NCI-H1105 treated with DMSO at 0.1 percent for 48 hours (cell line): ENCODE results near the gene MSL3B.
A peak's percentile ranks its signal among the peaks of the same experiment; 100 is the strongest.

Source experiments
- DNase-seq: peaks from one replicate; lab custom pipeline; 2025; lab: John Stamatoyannopoulos, UW

The MSL3B gene

DNA sequence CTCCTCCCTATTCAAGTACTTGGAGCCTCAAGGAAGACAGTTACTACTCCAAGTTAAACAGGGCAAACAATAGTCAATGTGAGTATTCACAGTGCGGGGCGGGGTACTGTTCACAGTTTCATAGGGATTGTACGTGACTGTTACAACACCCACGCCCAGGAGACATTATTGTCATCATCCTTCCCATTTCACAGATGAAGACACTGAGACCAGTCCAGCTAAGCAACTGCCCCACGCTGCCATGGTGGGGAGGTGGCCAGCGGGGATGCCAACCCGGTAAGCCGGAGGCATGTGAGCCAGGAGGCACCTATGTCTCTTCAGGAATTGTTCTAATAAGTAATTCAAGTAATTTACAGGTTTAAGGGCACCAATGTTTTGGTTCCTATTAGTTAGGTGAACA, 14.8 kb downstream of the MSL3B start:
- no peak for DNase-seq

DNA sequence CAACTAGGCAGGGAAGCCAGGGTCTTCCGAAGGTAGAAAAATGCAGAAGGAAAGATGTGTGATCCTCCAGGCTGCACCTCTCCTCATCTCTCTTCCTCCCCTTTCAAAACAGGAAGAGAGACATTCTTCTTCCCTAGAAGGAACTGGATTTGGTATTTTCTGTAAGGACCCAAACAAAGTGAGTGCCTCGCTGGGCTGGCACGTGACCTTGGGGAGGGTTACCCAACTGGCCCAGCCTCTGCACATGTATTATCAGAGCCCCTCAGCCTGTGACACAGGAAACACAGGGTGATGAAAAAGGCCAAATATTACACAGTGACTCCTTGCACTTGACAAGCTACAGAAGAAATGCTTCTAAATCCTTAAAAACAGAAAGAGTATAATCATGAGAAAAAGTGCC, 16.1 kb downstream of the MSL3B start:
- DNase-seq, result no peak

DNA sequence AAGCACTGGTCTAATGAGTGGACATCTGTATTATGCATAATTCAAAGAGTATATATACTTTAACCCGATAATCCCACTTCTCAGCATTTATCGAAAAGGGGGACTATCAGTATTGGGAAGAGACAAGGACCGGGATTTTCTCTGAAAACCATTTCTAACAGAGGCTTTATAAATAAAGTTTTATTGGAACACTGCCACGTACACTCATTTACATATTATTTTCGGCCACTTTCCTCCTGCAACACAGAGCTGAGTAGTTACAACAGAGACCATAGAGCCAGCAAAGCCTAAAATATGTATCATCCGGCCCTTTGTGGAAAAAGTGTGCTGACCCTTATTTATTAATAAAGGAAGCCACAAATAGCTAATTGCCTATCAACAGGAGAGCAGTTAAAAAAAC, 17.0 kb downstream of the MSL3B start:
- DNase-seq, result no peak

DNA sequence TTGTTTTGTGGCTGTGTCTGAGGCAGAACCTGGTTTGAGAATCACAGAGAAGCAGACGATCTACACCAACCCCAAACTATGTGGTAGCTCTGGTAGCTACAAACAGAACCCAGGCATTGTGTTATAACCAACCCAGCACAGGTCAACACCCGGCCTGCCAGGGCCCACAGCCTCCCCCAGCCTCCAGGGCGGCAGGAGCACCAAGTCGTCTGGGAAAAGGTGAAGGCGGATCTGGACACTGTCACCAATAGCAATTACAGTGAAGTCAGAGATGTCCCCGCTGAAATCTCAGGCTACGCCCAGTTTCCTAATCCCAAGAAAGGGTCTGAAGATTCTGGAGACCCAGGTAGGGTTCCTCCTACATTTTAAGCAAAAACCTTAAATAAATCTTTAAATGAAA, 17.4 kb downstream of the MSL3B start:
- DNase-seq, result no peak

DNA sequence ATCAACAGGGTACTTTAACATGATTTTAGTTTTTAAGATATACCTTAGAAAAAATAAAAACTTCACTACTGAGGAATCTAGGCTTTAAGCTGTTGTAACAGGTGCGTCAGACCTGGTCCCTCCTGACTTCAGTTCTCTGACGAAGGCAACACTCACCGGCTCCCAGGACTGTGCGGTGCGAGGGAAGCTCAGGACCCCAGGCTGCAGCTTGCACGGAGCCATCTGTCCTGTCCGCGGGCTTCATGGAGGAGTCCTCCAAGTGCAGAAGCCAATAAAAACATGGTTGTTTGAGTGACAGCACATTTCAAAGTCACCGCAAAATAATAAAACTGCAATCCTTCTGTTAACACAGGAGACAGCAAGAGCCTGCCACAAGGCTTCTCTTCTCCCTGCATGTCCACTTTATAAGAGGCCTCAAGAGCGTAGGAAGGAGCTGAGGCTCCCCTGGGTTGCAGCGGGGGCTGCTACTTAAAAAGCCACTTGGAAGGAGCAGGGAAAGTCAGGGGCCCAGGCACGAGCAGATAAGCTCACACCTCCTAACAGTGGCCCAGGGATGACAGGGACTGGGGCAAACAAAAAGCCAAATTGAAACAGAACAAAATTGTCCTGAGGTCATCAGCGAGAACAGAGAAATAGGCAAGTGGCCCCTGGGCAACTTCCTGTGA, 18.4 kb downstream of the MSL3B start:
- no peak for DNase-seq

DNA sequence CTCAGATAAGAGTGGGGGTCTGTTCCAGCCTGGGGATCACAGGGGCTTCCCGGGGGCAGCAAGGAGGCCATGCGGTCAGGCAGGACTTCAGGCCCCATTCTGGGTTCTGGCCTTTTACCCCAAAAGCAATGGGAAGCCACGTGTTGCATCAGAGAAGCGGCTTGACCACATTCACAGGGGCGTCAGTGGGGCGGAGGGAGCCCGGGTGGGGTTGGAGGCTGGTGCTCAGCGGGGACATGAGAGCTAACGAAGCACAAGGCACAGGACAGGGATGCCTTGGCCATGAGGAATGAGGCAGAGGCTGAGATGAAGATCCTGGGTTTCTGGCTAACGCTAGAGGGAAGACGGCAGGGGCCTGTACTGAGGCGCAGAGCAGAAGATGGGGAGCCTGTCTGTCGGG, 19.9 kb downstream of the MSL3B start:
- no peak for DNase-seq

DNA sequence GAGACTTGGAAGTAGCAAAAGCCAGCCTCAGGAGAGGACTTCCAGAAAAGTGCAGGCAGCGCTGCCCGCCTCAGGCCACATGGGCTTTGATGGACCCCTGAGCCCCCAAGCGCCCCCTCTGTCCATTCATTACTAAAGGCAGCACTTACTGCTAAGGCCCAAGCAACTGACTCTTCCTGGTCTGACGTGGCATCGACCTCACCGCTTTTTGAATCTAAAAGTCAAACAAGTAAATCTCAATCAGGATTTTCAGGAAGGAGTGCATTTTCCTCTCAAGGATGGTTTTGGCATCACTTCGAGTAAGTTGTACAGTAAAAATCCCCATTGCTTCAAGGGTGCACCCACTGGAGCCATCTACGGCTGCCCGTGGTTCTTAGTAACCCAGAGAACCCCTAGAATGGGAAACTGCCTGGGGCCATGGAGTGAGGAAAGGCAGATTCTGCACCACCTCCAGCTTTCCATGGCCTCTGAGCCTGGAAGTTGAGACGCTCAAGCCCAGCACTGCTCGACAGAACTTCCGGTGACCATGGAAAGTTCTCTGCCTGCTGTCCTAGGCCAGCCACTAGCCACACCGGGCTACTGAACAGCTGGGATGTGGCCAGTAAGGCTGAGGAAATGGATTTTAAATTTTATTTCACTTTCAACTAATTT, 20.8 kb downstream of the MSL3B start:
- DNase-seq, result no peak

DNA sequence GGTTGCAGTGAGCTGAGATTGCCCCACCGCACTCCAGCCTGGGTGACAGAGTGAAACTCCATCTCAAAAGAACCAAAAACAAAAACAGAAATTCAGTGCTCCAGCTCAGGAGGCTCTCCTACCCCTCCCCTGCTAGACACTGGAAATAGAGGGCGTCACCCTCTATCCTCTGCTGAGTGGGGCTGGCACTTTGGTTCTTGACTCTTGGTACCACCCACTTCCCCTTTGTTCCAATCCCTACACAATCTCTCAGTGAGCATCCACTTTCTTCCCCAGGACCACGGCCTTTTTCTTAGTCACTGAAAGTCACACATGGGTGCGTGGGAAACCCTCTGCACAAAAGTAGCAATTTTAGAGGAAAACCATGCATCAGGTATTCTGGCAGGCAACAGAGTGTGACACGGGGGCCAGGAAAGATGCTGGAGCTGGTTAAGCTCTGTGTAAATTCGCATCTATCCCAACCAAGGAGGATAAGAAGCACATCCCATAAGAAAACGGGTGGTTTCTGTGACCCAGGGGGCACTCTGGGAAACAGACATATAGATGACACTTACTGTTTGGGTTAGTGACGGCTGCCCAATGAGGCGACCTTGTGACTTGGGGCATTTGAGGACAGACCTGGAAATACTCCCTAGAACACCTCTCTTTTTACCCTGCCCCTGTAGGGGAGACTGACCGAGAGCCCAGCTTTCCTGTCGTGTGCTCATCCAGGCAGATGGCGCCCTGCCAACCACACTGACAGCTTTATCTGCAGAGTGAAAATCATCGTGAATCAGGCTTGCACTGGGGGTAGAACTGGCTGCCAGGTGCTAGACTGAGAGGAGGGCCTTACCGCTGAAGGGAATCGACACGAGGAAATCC, 21.6 kb downstream of the MSL3B start:
- DNase-seq, result no peak

DNA sequence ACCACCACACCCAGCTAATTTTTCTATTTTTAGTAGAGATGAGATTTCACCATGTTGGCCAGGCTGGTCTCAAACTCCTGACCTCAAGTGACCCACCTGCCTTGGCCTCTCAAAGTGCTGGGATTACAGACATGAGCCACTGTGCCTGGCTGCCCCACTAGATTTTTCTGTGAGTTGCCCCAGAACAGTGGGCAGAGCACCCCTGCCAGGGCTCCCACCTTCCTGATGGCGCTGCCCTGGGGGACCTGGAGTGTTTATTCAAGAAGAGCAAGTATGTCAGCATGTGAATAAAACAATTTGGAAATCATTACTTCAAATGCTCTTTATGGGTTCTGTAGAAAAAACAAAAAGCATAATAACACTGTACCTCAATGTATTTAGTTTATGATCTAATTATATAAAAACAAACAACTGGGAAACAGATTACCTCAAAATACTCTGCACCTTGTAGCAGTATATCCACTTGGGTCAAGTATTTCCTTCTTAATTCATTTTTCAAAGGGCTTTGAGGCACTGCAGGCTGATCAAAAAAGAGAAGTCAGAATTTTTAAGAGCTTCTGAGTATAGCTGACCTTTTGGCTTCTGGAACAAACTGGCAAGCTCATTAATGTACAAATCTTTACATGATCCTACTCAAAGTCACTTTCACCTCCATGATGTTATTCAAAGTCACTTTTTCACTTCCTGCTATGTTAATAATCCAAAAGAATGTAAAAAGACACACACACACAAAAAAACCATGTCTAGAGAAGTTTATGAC, 22.7 kb downstream of the MSL3B start:
- no peak for DNase-seq

DNA sequence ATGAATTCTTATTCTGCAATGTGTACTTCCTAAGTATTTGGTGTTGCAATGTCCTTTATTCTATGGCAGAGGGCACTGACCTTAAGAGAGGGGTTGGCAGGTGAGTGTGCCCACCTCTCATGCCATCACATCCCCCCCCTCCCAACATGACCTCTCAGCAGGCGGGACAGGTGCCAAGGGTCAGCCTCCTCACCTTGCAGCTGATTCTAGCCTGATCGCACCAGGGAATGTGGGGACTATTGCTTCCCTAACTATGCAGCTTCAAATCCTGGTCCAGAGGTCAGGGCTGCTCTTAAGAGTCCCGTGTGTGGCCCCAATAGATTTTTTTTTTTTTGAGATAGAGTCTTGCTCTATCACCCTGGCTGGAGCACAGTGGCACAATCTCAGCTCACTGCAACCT, 23.4 kb downstream of the MSL3B start:
- no peak for DNase-seq

DNA sequence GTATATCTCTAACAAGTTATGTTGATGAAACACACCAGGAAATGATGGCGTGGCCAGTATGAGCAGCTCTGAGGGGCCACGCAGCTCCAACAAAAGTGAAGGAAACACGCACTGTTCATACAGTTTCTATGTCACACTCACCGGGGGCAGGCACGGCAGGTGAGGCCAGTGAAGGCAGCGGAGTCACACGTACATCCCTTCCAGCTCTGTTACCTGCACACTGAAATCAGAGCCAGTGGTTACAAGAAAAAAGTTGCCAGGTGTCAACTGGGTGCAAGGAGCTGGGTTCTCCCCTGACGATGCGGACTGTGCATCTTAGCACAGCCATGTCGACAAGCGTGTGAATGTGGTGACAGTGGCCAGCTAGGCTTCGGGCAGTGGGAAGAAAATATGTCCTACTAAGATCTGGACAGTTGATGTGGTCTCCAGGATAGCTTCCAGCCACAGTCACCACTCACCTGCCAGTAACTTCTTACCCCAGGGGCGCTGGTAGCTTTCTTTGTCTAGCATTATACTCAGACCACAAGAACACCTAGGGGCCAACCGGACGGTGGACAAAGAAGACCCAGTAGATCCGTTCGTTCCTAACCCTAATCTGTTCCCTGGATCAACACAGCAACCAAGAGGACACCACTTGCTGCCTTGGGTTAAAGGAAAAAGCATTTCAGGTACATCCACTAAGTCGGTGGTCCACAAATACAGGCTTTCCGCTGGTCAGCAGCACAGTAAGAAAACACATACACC, 23.9 kb downstream of the MSL3B start:
- DNase-seq, result no peak

DNA sequence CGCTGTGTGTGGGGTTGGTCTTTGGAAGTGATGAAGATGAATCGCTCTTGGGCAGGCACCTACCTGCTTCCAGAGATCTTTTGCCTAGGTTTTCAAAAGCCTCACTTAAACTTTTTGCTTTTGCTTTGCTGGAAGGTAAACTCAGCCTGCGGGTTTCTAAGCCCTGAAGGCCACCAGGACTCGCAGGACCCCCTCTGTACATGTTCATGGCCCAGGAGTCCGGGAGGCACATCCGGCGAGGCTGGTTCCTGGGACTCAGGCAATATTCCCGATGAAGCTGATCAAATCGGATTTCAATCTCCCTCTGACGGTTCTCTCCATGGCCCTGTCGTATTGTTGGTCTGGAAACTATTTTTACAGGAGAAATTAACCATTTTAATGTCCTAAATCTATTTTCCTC, 27.0 kb downstream of the MSL3B start:
- DNase-seq, result no peak

DNA sequence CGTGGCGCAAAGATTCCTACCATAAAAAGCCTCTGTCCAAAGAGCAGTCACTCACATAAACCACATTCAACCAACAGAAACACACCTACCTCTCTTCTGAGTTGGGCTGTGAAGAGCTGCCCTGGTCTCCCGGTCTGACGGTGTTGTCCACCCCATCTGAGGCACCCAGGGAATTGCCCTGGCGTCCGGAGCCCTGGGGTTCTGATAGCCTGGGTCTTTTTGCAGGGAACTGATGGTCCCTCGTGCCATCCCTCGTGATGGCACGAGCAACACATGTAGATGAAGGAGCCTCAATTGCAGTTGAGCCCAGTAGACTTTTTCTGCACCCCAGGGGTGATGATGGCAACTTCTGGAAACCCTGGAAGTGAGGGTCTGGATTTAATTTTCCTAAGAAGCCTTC, 27.7 kb downstream of the MSL3B start:
- DNase-seq, result no peak

DNA sequence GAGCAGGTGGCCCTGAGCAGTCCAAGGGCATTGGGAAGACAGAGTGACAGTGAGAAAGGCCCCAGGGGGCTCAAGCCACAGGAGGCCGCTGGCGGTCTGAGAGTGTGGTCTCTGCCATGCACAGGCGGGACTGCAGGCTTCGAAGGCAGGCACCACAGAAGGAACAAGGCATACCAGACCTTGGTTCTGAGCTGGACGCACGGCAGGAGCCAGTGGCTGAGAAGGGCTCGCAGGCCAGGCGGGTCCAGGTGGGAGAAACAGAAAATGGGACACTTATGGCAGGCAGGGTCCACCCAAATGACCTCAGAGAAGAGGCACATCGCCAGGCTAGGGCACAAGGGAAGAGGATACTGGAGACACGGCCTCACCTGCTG, 28.8 kb downstream of the MSL3B start:
- DNase-seq, result no peak

DNA sequence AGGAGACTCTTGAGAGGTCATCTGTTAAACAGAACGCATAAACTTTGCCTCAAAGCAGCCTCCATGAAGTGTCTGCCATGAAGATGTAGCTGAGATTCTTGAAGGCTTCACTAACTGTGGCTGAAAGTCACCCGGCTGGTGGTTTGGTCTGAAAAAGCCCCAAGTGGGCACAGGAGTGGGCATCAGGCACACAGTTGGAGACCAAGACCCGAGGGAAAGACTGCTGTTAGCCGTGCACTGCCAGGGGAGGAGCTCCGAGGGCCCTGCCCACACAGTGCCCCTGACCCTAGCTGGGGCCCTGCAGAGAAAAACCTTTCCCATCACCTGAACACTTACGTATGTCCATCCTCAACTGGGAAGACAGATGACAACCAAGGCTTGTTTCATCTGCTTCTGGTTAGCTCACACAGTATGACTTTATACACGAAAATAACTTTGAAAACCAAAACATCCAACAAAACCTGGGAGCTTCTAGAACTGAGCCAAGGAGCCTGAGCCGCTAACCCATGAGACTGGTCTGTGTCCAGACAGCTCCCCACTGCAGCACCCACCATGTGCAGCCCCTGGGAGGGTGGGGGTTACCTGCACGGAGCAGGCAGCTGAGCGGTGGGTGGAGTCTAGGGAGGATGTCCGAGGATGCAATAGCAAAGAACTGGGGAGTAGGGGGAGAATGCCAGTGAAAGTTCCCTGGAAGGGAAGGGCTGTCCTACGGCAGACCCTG, 29.3 kb downstream of the MSL3B start:
- DNase-seq, result no peak

DNA sequence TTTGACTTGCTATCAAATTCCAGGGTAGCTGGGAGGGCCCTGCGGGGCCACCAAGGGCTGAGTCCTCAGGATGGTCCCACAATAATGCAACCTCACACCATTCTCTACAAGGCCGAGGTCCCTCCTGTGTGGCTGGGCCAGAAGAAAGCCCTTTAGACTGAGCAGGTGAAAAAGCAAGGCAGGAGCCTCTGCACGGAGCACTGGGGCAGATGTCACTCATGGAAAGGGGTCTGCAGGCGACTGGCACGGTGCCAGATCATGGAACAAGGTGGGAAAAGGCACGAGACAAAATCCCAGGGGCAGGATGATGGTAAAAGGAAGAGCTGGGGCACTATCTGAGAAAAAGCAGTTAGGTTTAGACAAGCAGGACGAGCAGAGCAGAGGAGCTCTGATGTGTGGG, 29.9 kb downstream of the MSL3B start:
- DNase-seq, result no peak

DNA sequence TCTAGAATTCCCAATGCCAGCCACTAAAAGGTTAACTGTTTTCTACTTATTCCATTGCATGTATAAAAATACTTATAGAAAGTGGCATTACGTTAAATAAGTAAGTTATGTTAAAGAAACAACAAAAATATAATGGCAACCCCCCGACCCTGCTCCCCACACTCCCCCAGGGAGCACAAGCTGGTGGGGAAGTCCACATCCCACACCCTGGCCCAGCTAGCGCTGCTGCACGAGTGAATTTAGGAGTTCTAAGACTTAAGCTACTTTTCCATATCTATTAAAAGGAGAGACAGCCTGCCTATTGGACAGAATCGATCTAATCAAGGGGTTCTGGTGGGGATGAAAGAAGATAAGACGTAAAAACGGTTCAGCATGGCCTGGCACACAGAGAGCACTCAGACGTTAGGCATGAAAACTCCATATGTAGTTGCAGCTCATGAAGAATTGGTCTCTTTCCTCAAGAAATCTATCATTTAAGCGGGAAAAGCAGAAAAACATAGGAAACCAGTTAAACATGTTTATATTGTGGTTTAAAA, 30.4 kb downstream of the MSL3B start:
- no peak for DNase-seq

DNA sequence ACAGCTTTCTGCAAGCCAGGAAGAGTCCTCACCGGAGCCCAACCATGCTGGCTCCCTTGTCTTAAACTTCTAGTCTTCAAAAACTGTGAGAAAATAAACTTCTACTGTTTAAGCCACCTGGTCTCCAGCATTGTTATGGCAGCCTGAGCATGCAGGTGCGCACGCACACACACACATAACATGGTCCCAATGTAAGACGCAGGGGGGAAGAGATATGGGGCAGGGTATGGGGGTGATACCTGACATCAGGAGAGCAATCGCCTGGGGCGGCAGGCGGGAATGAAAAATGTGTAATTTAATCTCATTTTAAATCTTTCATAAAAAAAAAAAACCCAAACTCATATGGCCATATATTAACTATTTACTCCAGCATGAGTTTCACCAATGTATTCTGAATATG, 31.8 kb downstream of the MSL3B start:
- no peak for DNase-seq

DNA sequence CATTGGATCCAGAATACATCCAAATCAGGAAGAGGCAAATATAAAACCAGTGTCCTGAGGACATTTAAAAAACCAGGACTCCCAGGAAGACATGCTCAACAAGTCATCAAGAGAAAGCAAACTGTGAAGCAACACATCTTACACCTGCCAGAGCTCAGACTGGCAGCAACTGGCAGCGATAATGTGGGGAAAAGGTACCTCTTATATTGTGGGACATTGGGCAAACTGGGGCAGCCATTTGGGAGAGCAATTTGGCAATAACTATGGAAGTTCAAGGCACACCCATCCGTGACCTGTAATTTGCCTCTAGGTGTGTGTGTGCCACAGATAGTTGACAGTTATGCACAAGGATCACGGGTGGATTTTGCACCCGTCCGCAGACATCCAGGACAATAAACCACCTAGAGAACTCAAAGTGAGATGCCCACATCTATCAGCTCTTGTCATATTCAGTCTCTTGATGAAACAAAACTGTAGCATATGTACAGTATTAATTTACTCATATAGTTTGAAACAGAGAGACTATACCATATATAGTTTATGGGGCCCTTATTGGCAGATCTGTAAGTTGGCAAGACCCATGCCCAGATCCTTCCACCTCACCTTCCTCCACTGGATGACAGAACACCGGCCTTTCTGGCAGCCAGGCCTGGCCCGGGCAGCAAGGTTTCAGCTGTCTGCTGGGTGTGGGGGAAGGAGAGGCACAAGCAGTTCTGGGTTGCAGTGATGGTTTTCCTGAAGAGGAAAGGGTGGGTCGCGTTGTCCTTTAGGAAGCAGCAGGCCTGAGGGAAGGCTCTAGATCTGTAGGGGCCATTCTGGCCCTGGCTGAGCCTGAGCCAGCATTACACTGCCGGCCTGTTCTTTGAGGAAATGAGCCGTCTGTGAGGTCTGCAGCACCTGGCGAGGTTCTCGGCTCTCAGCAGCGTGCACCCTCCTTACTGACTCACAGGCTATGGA, 32.7 kb downstream of the MSL3B start:
- DNase-seq, result no peak

DNA sequence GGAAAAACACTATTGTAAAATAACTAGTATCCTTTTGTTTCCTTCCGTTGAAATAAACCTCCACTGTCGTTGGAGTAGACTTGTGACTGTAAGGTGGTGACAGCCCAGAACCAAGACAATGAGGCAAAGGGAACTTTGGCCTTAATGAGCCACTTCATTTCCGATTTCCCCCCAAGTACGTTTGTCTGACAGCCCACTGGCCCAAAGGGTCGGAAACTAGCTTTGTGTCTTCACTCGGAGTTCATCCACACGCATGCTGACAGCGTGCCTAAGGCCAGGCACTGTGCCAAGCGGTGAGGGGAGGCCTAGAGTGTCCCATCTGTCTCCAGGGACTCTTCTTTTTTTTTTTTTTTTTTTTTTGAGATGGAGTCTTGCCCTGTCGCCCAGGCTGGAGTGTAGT, 34.8 kb downstream of the MSL3B start:
- peak; percentile 6 for DNase-seq
